BJ (cell line): Measurements from ENCODE around the gene OPN4. TPM values are rescaled to one million over a fixed set of nuclear protein-coding genes. Genes with fewer than 3 reads are reported as not detected.

Experiments used
- CTCF ChIA-PET: fragments of 350-600 bp; formaldehyde crosslinking; extraction: SDS; loops from one replicate; lab custom pipeline; 2021; ENCODE audit warnings: antibody characterized with exemption, inconsistent platforms; lab: Yijun Ruan, JAX
- POLR2A ChIA-PET: fragments of 300-600 bp; sonication (Branson Sonifier 250); formaldehyde crosslinking; extraction: SDS; loops from one replicate; lab custom pipeline; 2021; ENCODE audit warnings: antibody characterized with exemption; lab: Charles Lee
- DNase-seq: peaks from one replicate; pipeline ENCODE4 v3.0.0-alpha.2; 2011; ENCODE audit warnings: low read depth
- H3K27me3 ChIP-seq: 2 replicates; pipeline ENCODE4 v1.6.0; 2011; ENCODE audit warnings: low read length; ENCODE audit not compliant: control insufficient read depth, insufficient read depth
- H3K36me3 ChIP-seq: 2 replicates; pipeline ENCODE4 v1.5.1; 2011; ENCODE audit warnings: low read length; ENCODE audit not compliant: control insufficient read depth, insufficient read depth
- H3K4me3 ChIP-seq: 2 replicates; pipeline ENCODE4 v1.5.1; 2011; ENCODE audit warnings: low read depth, mild to moderate bottlenecking, control low read depth, low read length
- CTCF ChIP-seq: IDR thresholded peaks from 2 replicates; pipeline ENCODE4 v1.5.1; 2011; ENCODE audit warnings: low read depth, mild to moderate bottlenecking, control low read depth, inconsistent platforms, low read length, moderate library complexity; ENCODE audit not compliant: insufficient read depth
- polyA plus RNA-seq: library from polyadenylated mRNA; depleted of rRNA; stranded (reverse); fragments of >200 nt; gene quantifications from 2 replicates; pipeline ENCODE4 v1.2.3, GENCODE V29; 2011

OPN4 gene
- polyA plus RNA-seq, 1 experiment, result not detected

GRCh38 chr10:86700851-86701617 lies 46.7 kb downstream of the OPN4 start:
- Histone ChIP-seq H3K4me3 (no peak overlapping the region), H3K36me3 (no peaks in the 10 kb centered on the region), H3K27me3 (no peaks in the 10 kb centered on the region; the same call in 1 of the 2 replicates)
- ChIA-PET CTCF (interaction anchor here (1.1 to 3.0 kb wide), 4 partner anchors 8 to 16 kb away, joined by 3 to 22 read pairs (median 3); no protein-coding TSS in a partner anchor), POLR2A (no interaction called here)
- no peak for DNase-seq
- no peak for TF ChIP-seq CTCF

GRCh38 chr10:86703176-86703575 lies 48.8 kb downstream of the OPN4 start:
- no peak for DNase-seq
- Histone ChIP-seq H3K4me3 (no peak overlapping the region), H3K36me3 (no peaks in the 10 kb centered on the region), H3K27me3 (no peaks in the 10 kb centered on the region; the same call in 1 of the 2 replicates)
- POLR2A ChIA-PET, result no interaction called here
- no peak for TF ChIP-seq CTCF
- CTCF ChIA-PET, result interaction anchor here (1.0 to 3.0 kb wide), 2 partner anchors 10 to 197 kb away, joined by 3 to 22 read pairs; no protein-coding TSS in a partner anchor

GRCh38 chr10:86705139-86705538 lies 50.8 kb downstream of the OPN4 start:
- no peaks in the 10 kb centered on the region for H3K36me3 ChIP-seq
- POLR2A ChIA-PET, result no interaction called here
- no peaks in the 10 kb centered on the region; the same call in 1 of the 2 replicates for H3K27me3 ChIP-seq
- CTCF ChIA-PET, result interaction anchor here (1.6 kb wide), 1 partner anchor 195 kb away, joined by 5 read pairs; no protein-coding TSS in a partner anchor
- no peak for DNase-seq
- TF ChIP-seq CTCF, result no peak
- no peak overlapping the region for H3K4me3 ChIP-seq

GRCh38 chr10:86705905-86706304 lies 51.6 kb downstream of the OPN4 start:
- no peak for TF ChIP-seq CTCF
- Histone ChIP-seq H3K36me3 (no peaks in the 10 kb centered on the region), H3K4me3 (no peak overlapping the region), H3K27me3 (no peaks in the 10 kb centered on the region; the same call in 1 of the 2 replicates)
- CTCF ChIA-PET, result interaction anchor here (0.6 to 1.6 kb wide), 3 partner anchors 12 to 204 kb away, joined by 3 to 5 read pairs (median 3); no protein-coding TSS in a partner anchor
- no peak for DNase-seq
- POLR2A ChIA-PET, result no interaction called here

- no peaks in the 10 kb centered on the region for H3K36me3 ChIP-seq
- no peak overlapping the region for H3K4me3 ChIP-seq
- ChIA-PET CTCF (interaction anchor here (0.6 to 1.6 kb wide), 3 partner anchors 13 to 204 kb away, joined by 3 to 5 read pairs (median 3); no protein-coding TSS in a partner anchor), POLR2A (no interaction called here)
- DNase-seq, result no peak
- TF ChIP-seq CTCF, result no peak
- H3K27me3 ChIP-seq, result no peaks in the 10 kb centered on the region; the same call in 1 of the 2 replicates
Observed at GRCh38 chr10:86706401-86706841, 52.1 kb downstream of the OPN4 start.
